IPS DF 4.7 (cell line): Measurements from ENCODE around the gene CDH13.

Experiments used
- DNase-seq: peaks from one replicate; pipeline ENCODE4 v3.0.0-alpha.2; 2013; ENCODE audit warnings: low spot score; ENCODE audit errors: extremely low read depth

CDH13 gene

GRCh38 chr16:83599789-83600462 is 973.2 kb downstream of the CDH13 start:
- no peak for DNase-seq

DNA sequence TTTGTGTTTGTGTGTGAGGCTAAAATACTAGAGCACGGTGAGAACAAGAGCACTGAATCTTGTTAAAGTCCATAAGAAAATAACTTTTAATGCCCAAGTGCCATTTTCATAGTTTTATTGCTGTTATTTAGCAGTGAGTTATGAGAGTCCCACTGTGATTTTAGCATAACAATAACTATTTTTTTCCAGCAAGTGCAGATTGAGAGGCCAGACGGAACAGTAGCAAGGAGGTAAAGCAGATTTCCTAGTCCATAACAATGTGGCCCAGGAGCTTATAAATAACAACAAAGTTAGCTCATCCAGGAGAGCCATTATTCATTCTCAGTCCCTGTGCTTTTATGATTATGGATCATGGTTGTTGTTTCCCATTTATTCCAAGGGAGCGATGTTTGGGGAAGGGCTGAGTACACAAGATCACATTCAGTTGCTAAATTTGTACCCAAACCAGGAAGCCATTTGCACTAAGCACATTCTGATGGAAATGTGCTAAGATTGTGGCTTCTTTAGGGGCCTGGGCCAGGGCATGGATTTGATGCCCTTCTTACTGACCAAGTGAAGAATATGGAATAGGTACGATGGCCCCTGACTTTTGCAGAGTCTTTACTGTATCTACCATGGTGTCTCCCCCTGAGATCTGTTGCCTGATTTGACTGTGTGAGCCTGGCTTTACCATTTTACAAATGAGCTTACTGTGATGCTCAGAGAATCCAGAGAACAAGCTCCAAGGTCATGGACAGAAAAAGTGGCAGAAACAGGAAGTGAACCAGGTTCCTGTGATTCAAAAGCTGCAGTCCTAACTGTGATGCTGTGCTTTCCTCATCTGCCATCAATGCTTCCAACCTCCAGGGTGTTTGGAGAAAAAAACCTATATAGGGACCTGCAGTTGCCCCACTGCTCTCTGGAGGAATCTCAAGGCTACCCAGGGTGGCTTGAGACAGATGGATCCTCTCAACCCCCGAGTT is 976.3 kb downstream of the CDH13 start:
- no peak for DNase-seq

DNA sequence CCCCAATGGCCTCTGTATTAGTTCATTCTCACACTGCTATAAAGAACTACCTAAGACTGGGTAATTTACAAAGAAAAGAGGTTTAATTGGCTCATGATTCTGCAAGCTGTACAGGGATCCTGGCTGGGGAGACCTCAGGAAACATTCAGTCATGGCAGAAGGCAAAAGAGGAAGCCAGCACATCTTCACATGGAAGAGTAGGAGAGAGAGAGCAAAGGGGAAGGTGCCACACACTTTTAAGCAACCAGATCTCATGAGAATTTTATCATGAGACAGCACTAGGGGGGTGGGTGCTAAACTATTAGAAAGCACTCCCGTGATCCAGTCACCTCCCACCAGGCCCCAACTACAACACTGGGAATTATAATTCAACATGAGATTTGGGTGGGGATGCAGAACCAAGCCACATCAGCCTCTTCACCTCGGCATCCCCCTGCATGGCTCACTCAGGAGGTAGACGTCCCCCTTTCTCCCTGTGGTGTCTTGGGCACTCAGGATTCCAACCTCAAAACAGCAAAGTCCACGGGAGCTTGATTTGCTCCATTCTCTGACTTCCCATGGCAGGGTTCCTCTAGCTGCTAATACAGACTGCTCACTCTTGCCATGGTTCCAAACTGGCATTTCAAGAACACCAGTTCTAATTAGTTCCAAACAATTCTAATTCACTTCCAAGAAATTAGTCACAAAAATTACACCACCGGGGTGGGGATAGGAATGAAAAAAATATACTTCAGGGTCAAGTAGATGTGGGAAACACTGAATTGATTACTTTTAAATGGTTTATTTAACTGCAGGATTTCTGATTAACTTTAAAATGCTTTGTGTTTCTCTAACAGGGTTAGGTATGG is 977.2 kb downstream of the CDH13 start:
- no peak for DNase-seq

GRCh38 chr16:83606486-83607030 is 979.8 kb downstream of the CDH13 start:
- DNase-seq = no peak

DNA sequence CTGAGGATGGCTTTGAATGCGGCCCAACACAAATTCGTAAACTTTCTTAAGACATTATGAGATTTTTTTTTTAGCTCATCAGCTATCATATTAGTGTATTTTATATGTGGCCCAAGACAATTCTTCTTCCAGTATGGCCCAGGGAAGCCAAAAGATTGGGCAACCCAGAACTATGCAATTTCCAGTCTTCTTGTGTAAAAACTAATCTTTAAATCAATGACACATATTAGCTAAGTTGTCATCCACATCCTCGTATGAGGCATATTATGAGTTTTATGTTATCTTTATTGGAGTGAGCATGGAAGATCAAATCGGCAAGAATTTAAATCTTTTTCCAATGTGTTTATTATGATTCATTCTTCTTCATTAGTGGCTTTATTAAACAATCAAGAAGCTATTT is 982.4 kb downstream of the CDH13 start:
- no peak for DNase-seq

DNA sequence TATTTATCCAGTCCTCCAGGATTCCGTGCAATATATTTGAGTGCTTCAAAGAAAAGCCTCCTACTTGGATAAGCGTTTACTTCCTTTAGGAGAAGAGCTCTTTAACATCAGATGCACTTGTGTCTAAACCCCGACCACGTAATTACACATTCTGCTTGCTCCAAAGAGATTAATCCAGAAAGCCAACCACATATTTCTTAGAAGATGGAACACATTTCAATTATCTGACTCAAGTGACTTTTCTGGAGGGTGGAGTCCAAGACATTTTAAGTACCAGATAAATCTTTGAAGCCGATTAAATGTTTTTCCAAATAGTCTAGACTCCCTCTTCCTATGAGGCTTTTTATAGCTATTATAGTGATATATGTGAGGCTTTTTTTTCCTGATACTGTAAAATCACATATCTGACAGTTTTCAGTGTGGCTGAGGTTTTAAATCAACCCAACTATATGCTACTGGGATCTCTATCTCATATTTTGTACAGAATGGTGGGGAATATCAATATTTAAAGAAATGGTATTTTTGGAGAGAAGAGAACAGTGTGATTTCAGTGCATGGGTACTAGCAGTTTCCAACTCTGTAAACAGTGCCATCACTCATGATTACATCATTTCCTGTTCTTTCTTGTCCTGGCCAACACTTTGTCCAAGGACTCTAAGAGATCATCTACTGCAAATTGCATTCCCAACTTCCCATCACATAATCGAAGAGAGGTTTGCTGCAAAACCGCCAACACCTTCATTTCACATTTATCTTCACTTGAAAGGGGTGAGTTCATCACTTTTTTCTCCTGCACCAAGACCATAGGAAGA is 988.6 kb downstream of the CDH13 start:
- no peak for DNase-seq

DNA sequence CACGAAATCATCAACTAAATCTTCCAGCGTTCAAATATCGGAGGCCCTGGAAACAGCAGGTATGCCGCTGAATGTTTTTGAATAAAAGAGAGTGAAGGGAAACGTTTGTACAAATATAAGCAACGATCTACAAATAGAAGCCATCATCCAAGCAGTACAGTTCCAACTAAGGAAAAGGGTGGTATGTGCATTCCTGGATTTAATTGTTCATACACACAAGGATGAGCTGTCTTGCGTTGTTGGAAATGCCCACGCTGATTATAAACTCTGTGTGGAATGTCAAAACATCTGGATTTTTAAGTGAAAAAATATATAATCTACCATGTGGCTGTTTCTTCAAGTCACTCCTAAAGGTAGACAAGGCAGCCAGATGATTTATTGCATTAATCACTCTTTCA is 989.2 kb downstream of the CDH13 start:
- no peak for DNase-seq

DNA sequence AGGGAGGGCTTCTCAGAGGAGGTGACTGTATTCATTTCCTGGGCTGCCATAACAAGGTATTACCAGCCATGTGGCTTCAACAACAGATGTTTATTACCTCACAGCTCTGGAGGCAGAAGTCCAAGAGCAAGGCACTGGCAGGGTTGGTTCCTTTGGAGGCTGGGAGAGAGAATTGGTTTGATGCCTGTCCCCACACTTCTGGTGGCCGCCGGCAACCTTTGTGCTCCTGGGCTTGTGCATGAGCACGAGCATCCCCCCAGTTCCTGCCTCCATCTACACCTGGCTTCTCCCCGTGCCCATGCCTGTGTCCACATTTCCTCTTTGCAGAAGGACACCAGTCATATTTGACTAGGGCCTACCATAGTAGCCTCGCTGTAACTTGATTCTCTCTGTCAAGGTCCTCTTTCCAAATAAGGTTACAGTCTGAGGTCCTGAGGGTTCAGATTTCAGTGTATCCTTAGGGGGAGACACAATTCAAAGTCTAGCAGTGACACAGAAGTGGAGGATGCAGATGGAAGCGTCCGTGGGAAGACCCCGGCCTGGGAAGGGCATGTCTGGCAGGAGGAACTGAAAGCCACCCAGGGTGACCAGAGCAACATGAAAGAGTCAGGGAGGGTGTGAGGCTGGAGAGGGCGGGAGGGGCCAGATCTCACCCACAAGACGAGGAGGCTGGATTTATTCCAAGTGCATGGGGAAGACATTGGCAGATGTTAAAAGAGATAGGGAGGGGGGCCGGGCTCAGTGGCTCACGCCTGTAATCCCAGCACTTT is 992.8 kb downstream of the CDH13 start:
- DNase-seq = no peak

GRCh38 chr16:83622010-83622409 is 995.2 kb downstream of the CDH13 start:
- DNase-seq = no peak

DNA sequence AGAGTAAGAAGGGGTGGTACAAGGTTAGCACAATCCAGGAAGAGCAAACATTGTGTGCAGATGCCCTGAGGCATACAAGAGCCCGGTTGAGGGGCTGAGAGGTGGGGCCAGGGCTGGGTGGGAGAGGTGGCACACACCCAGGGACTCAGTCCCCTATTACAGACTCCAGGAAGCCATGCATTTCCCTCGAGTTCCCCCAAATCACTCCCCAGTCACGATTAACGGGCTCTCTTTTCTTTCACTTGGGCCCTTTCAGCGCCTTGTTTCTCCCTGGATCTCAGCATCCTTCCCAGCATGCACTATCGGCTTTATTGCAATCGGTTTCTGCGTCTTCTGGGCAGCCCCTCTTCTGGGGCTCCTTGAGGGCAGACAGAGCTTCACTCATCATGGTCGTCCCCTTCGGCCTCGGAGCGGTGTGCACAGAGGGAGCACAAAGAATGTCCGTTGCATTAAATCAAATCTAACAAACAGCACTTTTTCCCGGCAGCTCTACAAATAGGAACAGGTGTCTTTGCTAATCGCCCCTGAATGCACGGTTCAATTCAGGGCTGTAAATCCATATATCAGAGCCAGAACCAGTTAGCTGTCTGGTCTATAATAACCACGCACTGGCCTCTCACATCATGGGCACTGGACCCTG is 996.4 kb downstream of the CDH13 start:
- DNase-seq = no peak

DNA sequence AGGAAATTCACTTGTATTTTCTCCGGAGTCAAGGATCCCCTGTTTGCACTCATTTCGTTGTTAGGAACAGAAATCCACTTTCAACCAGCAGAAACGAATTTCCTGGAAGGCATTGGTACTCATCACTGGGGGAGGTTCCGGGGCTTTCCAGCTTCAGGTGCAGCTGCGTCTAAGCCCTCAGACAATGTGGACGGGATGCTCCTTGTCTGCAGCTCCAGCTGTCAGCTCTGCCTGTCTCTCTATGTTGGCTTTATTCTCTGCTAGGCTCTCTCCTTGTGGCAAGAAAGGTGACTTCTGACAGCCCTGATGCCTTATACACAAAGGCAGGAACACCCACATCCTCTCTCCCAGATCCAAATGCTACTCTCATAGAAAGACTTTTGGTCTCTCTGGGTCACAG is 997.1 kb downstream of the CDH13 start:
- no peak for DNase-seq

DNA sequence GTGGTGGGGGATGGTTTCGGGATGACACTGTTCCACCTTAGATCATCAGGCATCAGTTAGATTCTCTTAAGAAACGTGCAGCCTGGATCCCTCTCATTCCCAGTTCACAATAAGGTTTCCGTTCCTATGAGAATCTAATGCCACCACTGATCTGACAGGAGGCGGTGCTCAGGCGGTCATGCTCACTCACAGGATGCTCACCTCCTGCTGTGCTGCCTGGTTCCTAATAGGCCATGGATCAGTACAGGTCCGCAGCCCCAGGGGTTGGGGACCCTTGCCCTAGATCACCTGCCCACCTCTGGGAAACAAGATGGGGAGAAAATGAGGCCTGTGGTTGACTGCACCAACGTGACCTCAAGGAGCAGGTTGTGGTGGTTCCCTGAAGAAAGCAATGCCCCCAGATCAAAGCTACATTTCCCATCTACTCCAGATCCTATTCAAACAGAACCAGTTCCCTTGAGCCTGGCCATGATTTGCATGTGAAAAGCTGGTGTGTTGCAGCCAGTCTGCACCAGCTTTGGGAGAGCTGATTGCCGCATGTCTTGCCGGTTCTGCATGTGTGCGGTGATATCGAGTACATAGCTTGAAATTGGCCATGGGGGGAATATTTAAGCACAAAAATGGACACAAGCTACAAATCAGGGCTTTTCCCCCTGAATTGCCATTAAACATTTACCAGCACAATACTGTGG is 997.8 kb downstream of the CDH13 start:
- DNase-seq = no peak

- DNase-seq = no peak
Observed at GRCh38 chr16:83626204-83626603, 999.4 kb downstream of the CDH13 start.

GRCh38 chr16:83626676-83627075 is 999.9 kb downstream of the CDH13 start:
- DNase-seq = no peak

DNA sequence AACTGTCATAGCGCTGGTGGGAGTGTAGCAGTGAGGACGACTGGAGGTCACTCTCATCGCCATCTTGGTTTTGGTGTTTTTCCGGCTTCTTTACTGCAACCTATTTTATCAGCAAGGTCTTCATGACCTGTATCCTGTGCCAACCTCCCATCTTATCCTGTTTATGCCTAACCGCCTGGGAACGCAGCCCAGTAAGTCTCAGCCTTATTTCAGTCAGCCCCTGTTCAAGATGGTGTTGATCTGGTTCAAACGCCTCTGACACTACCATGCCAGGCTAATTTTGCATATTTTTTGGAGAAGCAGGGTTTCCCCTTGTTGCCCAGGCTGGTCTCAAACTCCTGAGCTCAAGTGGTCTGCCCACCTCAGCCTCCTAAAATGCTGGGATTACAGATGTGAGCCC is 1001.2 kb downstream of the CDH13 start:
- no peak for DNase-seq

GRCh38 chr16:83629426-83629825 is 1002.7 kb downstream of the CDH13 start:
- DNase-seq = no peak

DNA sequence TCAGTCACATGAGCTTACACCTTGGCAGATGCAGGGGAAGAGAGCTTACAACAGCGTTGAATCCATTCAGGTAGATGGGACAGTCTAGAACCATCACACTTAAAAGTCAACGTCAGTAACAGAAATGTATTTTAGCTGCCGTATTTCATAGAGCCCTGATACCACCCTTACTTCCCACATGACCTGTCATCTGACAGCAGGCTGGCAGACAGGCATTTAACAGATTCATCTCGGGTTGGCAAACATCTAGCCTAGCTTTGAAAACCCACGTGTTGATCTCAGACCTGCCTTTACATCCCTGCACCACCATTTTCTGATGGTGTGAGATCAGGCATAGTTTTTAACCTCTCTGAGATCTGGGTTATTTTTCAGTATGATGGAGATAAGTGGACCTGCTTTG is 1003.1 kb downstream of the CDH13 start:
- DNase-seq = no peak

- no peak for DNase-seq
Observed at GRCh38 chr16:83630979-83631378, 1004.2 kb downstream of the CDH13 start.

GRCh38 chr16:83633286-83633685 is 1006.5 kb downstream of the CDH13 start:
- no peak for DNase-seq
